ENCODE data around the gene ASCC3. TPM values are rescaled to one million over a fixed set of nuclear protein-coding genes. Genes with fewer than 3 reads are reported as not detected.

ASCC3 gene
- total RNA-seq, 4 donors from 2014 or later = 20.5 to 33.9 (median 26.9) TPM

DNA sequence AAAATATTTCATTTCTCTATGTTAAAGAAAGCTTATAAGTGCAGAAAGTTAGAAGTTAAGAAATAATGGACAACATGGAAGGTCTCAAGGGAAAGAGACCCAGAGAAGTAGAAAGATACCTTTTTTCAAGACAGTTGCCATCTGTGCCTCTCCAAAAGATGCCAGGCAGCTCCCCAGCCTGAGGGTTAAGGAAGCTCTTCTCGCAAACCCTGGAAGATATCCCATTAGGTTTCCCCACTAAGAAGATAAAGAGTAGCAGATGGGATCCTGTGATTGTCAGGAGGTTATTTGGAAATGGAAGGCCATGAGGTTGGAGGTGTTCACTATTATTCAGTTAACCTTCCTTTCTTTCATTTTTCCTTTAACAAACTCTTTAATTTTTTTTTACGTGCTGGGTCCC lies 306.3 kb downstream of the ASCC3 start:
- H3K4me3 ChIP-seq = no peak overlapping the region
- no peaks in the 10 kb centered on the region for H3K4me1 ChIP-seq
- no peak overlapping the region for H3K27ac ChIP-seq
- H3K27me3 ChIP-seq = no peaks in the 10 kb centered on the region
- H3K36me3 ChIP-seq = peaks cover 0 to 26% (median 0%) of the 10 kb centered on the region in 3 donors
- WGBS, 2 donors = 89 to 95% methylated on average over 2 of the region's 2 CpGs
- no peak for DNase-seq (ENCODE audit: low spot score in 2 of 2)
- TF ChIP-seq POLR2A (IDR thresholded peaks at IDR 0.05) = no peak
- TF ChIP-seq, protein P1, sequence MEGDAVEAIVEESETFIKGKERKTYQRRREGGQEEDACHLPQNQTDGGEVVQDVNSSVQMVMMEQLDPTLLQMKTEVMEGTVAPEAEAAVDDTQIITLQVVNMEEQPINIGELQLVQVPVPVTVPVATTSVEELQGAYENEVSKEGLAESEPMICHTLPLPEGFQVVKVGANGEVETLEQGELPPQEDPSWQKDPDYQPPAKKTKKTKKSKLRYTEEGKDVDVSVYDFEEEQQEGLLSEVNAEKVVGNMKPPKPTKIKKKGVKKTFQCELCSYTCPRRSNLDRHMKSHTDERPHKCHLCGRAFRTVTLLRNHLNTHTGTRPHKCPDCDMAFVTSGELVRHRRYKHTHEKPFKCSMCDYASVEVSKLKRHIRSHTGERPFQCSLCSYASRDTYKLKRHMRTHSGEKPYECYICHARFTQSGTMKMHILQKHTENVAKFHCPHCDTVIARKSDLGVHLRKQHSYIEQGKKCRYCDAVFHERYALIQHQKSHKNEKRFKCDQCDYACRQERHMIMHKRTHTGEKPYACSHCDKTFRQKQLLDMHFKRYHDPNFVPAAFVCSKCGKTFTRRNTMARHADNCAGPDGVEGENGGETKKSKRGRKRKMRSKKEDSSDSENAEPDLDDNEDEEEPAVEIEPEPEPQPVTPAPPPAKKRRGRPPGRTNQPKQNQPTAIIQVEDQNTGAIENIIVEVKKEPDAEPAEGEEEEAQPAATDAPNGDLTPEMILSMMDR (IDR thresholded peaks at IDR 0.05) = no peak
- TF ChIP-seq EP300 (IDR thresholded peaks at IDR 0.05) = no peak
- H3K9me3 ChIP-seq = peaks cover 0 to 6% (median 2%) of the 10 kb centered on the region in 4 donors

DNA sequence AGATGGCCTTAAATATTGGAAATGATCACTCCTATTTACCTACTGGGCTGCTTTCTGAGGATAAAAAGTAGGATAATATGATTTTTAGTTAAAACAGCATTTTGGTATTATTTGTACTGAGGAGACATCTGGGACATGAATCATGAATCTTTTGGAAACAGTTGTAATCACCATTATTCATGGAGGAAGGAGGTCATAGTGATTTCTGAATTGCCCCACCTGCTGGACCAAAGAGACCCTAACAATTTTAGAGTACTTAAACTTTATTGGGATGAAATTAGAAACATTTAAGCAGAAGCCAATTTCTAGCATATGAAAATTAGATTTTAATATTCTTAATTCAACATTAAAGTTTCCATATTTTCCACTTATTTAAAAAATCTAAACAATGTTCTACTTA lies 308.0 kb downstream of the ASCC3 start:
- TF ChIP-seq EP300 (IDR thresholded peaks at IDR 0.05) = no peak
- TF ChIP-seq, protein P1 (IDR thresholded peaks at IDR 0.05) = no peak
- TF ChIP-seq POLR2A (IDR thresholded peaks at IDR 0.05) = no peak
- Histone ChIP-seq H3K27ac (no peak overlapping the region), H3K4me3 (no peak overlapping the region), H3K9me3 (peaks cover 0 to 4% (median 0%) of the 10 kb centered on the region in 4 donors), H3K36me3 (peaks cover 0 to 34% (median 0%) of the 10 kb centered on the region in 3 donors), H3K4me1 (no peaks in the 10 kb centered on the region), H3K27me3 (no peaks in the 10 kb centered on the region)
- DNase-seq (ENCODE audit: low spot score in 2 of 2) = no peak

DNA sequence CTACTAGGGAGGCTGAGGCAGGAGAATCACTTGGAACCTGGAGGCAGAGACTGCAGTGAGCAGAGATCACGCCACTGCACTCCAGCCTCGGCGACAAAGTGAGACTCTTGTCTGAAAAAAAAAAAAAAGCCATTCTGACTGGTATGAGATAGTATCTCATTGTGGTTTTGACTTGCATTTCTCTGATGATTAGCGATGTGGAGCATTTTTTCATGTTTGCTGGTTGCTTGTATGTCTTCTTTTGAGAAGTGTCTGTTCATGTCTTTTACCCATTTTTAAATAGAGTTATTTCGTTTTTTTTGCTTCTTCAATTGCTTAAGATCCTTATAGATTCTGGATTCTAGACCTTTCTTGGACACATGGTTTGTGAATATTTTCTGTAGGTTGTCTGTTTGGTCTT lies 312.9 kb downstream of the ASCC3 start:
- no peak overlapping the region for H3K4me3 ChIP-seq
- 94 to 95% methylated on average over 5 of the region's 5 CpGs for WGBS, 2 donors
- H3K4me1 ChIP-seq = no peaks in the 10 kb centered on the region
- H3K9me3 ChIP-seq = peaks cover 0 to 4% (median 0%) of the 10 kb centered on the region in 4 donors
- peaks cover 0 to 39% (median 0%) of the 10 kb centered on the region in 3 donors for H3K36me3 ChIP-seq
- DNase-seq (ENCODE audit: low spot score in 2 of 2) = no peak
- no peak overlapping the region for H3K27ac ChIP-seq
- TF ChIP-seq, protein P1 (IDR thresholded peaks at IDR 0.05) = no peak
- no peak for TF ChIP-seq POLR2A (IDR thresholded peaks at IDR 0.05)
- TF ChIP-seq EP300 (IDR thresholded peaks at IDR 0.05) = no peak
- H3K27me3 ChIP-seq = no peaks in the 10 kb centered on the region

DNA sequence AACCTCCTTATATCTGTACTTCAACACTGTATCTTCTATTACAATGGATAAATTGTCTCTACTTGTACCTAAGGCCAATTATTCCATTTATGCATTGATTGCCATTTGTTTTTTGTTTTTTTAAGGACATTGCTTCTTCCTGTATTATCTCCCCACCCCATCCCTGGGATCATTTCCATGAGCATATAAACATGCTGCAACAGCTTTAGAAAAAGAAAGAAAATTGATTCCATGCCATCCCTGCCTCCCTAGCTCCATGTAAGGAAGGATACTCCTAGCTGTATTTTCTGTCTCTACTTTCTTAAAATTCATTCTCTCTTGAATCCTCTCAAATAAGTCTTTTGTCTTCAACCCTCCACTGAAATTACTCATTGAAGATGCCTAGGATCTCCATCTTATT lies 314.6 kb downstream of the ASCC3 start:
- DNase-seq (ENCODE audit: low spot score in 2 of 2) = no peak
- H3K4me3 ChIP-seq = no peak overlapping the region
- no peak overlapping the region for H3K27ac ChIP-seq
- H3K4me1 ChIP-seq = no peaks in the 10 kb centered on the region
- H3K9me3 ChIP-seq = peaks cover 0 to 4% (median 0%) of the 10 kb centered on the region in 4 donors
- peaks cover 0 to 30% (median 0%) of the 10 kb centered on the region in 3 donors for H3K36me3 ChIP-seq
- H3K27me3 ChIP-seq = no peaks in the 10 kb centered on the region
- no peak for TF ChIP-seq POLR2A (IDR thresholded peaks at IDR 0.05)
- no peak for TF ChIP-seq EP300 (IDR thresholded peaks at IDR 0.05)
- TF ChIP-seq, protein P1 (IDR thresholded peaks at IDR 0.05) = no peak

DNA sequence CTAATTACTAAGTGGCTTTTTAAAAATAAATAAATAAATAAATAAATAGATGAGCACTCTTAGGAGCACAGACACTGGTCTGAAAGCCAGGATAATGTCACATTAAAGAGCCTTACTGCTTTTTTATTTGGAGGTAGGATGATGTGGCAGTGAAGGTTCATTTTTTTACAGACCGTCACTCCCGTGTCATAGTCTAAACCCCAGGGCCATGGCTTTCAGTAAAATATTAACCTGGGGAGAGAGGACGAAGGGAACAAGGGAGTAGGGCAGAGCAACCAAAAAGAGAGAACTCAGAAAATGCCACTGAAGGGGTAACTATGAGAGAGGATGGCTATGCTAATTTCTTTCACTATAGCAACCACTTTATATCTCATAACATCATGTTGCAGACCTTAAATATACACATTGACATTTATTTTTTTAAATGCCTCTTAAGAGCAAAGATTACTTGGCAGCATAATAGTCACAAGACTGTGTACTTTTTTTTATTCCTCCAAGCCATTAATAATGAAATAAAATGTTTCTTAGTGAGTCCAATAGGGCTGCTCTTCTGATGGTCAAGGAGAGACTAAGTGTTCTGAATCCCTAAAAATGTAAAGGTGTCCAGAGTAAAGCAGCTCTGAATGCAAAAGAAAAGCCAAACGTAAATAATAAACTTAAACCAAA lies 315.6 kb downstream of the ASCC3 start:
- Histone ChIP-seq H3K4me1 (no peaks in the 10 kb centered on the region), H3K4me3 (no peak overlapping the region), H3K9me3 (peaks cover 0 to 4% (median 0%) of the 10 kb centered on the region in 4 donors), H3K27ac (no peak overlapping the region), H3K36me3 (peaks cover 0 to 21% (median 0%) of the 10 kb centered on the region in 3 donors), H3K27me3 (no peaks in the 10 kb centered on the region)
- DNase-seq (ENCODE audit: low spot score in 2 of 2) = no peak
- TF ChIP-seq, protein P1 (IDR thresholded peaks at IDR 0.05) = no peak
- 88 to 90% methylated on average over 4 of the region's 4 CpGs for WGBS, 2 donors

All from tibial nerve (tissue), 4 donors.